ENCODE data around the gene CYBC1. TPM values are rescaled to one million over a fixed set of nuclear protein-coding genes. Genes with fewer than 3 reads are reported as not detected.

Gene CYBC1
- total and polyA plus RNA-seq, 2 experiments from 2014 or later = 61.9 to 76.6 TPM

DNA sequence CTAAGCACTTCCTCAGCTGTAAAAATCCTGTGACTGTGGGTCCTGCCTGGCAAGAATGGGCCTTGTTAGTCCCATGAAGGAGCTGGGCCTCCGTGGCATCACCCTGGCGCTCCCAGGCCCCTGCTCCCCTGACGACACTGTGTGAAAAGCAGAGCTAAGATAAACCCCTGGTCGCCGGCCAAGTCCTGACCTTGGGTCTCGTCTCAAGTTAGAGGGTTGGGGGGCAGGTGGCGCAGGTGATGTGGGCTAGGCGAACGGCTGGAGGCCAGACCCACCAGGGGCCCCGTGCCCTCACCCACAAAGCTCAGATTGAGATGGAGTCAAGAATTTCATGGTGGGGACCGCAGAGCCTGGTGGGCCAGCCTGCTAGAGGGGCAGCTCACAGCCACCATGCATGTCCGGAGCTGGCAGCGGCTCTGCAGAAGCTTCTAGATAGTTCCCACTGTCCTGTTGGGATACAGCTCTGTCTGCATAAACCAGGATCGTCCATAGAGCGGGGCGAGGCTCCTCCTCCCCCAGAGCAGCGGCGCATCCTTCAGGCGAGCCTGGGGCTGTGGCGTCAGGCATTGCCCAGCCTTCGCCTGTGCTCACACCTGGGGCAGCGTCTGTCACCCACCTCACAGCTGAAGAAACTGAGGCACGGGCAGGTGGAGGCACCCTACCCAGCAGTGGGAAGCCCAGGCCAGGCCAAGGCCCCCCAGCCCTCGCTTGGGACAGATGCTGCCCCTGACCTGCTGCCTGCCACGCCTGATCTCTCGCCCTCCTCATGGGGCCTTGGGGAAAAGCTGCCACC is 12.0 kb downstream of the CYBC1 start:
- Histone ChIP-seq H3K27ac (no peak overlapping the region), H3K4me3 (no peak overlapping the region), H3K9me3 (ENCODE audit: low read depth) (no peaks in the 10 kb centered on the region), H4K20me1 (ENCODE audit: insufficient read depth, poor library complexity, severe bottlenecking) (no peaks in the 10 kb centered on the region), H3K4me1 (ENCODE audit: insufficient read depth) (no peaks in the 10 kb centered on the region), H2AFZ (no peak overlapping the region), H3K9me2 (replicated peaks; ENCODE audit: insufficient read depth) (no peaks in the 10 kb centered on the region), H3K27me3 (no peaks in the 10 kb centered on the region), H3K4me2 (no peak overlapping the region), H3K79me2 (no peaks in the 10 kb centered on the region), H3K36me3 (replicated peaks; ENCODE audit: insufficient read depth, low read depth) (no peaks in the 10 kb centered on the region)
- TF ChIP-seq, protein P1, sequence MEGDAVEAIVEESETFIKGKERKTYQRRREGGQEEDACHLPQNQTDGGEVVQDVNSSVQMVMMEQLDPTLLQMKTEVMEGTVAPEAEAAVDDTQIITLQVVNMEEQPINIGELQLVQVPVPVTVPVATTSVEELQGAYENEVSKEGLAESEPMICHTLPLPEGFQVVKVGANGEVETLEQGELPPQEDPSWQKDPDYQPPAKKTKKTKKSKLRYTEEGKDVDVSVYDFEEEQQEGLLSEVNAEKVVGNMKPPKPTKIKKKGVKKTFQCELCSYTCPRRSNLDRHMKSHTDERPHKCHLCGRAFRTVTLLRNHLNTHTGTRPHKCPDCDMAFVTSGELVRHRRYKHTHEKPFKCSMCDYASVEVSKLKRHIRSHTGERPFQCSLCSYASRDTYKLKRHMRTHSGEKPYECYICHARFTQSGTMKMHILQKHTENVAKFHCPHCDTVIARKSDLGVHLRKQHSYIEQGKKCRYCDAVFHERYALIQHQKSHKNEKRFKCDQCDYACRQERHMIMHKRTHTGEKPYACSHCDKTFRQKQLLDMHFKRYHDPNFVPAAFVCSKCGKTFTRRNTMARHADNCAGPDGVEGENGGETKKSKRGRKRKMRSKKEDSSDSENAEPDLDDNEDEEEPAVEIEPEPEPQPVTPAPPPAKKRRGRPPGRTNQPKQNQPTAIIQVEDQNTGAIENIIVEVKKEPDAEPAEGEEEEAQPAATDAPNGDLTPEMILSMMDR (IDR thresholded peaks at IDR 0.05; ENCODE audit: poor library complexity) = no peak
- no peak for DNase-seq (ENCODE audit: low spot score)
- WGBS (ENCODE audit: low lambda C conversion rate, missing lambda C conversion rate) = 93% methylated on average over 25 of the region's 26 CpGs

DNA sequence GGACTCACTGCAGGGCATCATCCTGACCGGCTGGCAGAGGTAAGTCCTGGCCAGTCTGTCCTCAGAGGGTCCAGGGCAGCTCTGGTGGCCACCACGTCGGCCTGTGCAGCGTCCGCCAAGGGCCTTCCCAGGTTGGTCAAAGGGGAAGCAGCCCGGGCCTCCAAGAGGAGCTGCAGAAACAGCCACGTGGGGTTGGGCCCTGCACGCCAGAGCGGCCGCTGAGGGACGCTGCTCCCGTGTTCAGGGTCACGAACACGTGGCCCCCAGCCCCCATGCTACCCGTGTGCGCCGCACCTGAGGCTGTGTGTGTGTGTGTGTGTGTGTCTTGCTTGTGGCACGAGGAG is 13.3 kb downstream of the CYBC1 start:
- Histone ChIP-seq H3K27ac (no peak overlapping the region), H3K9me2 (replicated peaks; ENCODE audit: insufficient read depth) (no peaks in the 10 kb centered on the region), H3K4me3 (no peak overlapping the region), H3K27me3 (no peaks in the 10 kb centered on the region), H3K79me2 (no peaks in the 10 kb centered on the region), H3K36me3 (replicated peaks; ENCODE audit: insufficient read depth, low read depth) (no peaks in the 10 kb centered on the region), H4K20me1 (ENCODE audit: insufficient read depth, poor library complexity, severe bottlenecking) (no peaks in the 10 kb centered on the region), H2AFZ (no peak overlapping the region), H3K9me3 (ENCODE audit: low read depth) (no peaks in the 10 kb centered on the region), H3K4me2 (no peak overlapping the region), H3K4me1 (ENCODE audit: insufficient read depth) (no peaks in the 10 kb centered on the region)
- WGBS (ENCODE audit: low lambda C conversion rate, missing lambda C conversion rate) = 97% methylated on average over 18 of the region's 18 CpGs
- TF ChIP-seq EZH2phosphoT487 (IDR thresholded peaks at IDR 0.05; ENCODE audit: low read depth, severe bottlenecking, unreplicated experiment) (no peak), EZH2 (IDR thresholded peaks at IDR 0.05; ENCODE audit: borderline replicate concordance) (no peak)
- TF ChIP-seq, protein P1 (IDR thresholded peaks at IDR 0.05; ENCODE audit: poor library complexity) = no peak
- DNase-seq (ENCODE audit: low spot score) = no peak

DNA sequence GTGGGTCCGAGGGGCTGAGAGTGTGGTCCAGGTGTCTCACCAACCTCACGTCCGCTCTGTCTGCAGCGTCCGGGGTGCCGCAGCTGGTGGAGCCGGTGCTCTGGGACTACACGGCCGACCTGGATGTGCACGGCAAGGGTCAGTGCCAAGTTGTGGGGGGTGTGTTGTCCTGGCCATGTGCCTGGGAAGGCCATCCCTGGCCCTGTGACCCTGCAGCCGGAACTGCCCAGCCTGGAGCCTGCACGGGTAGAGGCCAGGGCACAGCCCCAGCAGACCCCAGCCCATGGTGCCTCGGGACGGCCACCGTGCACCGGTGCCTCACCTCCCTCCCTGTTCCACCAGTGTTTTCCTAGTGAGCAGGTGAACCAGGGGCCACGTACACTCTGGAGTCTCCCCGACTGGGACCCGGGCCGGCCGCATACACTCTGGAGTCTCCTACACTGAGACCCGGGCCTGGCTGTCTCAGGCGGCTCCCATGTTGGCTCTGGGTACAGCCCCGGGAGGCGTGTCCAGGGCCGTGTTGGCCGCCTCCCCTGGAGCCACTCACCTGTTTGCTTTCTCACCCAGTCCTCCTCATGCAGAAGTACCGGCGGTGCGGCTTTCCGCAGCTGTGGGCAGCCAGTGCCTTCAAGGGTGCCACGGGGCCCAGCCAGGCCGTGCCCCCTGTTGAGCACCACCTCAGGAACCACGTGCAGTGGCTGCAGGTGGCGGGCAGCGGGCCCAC is 13.8 kb downstream of the CYBC1 start:
- WGBS (ENCODE audit: low lambda C conversion rate, missing lambda C conversion rate) = 96% methylated on average over 36 of the region's 36 CpGs
- Histone ChIP-seq H3K27me3 (no peaks in the 10 kb centered on the region), H3K27ac (no peak overlapping the region), H3K36me3 (replicated peaks; ENCODE audit: insufficient read depth, low read depth) (no peaks in the 10 kb centered on the region), H2AFZ (no peak overlapping the region), H3K9me3 (ENCODE audit: low read depth) (no peaks in the 10 kb centered on the region), H3K4me3 (no peak overlapping the region), H4K20me1 (ENCODE audit: insufficient read depth, poor library complexity, severe bottlenecking) (no peaks in the 10 kb centered on the region), H3K4me2 (no peak overlapping the region), H3K4me1 (ENCODE audit: insufficient read depth) (no peaks in the 10 kb centered on the region), H3K79me2 (no peaks in the 10 kb centered on the region), H3K9me2 (replicated peaks; ENCODE audit: insufficient read depth) (no peaks in the 10 kb centered on the region)
- TF ChIP-seq EZH2 (IDR thresholded peaks at IDR 0.05; ENCODE audit: borderline replicate concordance) (no peak), EZH2phosphoT487 (IDR thresholded peaks at IDR 0.05; ENCODE audit: low read depth, severe bottlenecking, unreplicated experiment) (no peak)
- TF ChIP-seq, protein P1 (IDR thresholded peaks at IDR 0.05; ENCODE audit: poor library complexity) = no peak
- DNase-seq (ENCODE audit: low spot score) = no peak

All from hepatocyte (in vitro differentiated cells).